Fibroblast of pulmonary artery (primary cell): ENCODE measurements around the gene TCP10L.
"Not testable (repeated sequence)": the region's sequence is repeated elsewhere in the genome, so short reads cannot be mapped to it uniquely, and the experiment has no call there.

Source experiments
- DNase-seq: peaks from one replicate; pipeline ENCODE4 v3.0.0-alpha.2; 2010; ENCODE audit warnings: low read depth
- H3K4me3 ChIP-seq: replicated peaks from 2 replicates; pipeline ENCODE4 v1.5.1; 2011; ENCODE audit warnings: low read depth, mild to moderate bottlenecking, control low read depth, low read length, moderate library complexity
- CTCF ChIP-seq: IDR thresholded peaks from 2 replicates; pipeline ENCODE4 v1.5.1; 2011; ENCODE audit warnings: mild to moderate bottlenecking, control low read depth, low read length, inconsistent platforms; ENCODE audit errors: missing control alignments

TCP10L gene

GRCh38 chr21:32533611-32534010 lies 51.7 kb downstream of the TCP10L start:
- H3K4me3 ChIP-seq: no peak overlapping the region
- TF ChIP-seq CTCF: no peak
- no peak for DNase-seq

GRCh38 chr21:32533053-32533452 lies 52.3 kb downstream of the TCP10L start:
- H3K4me3 ChIP-seq: no peak overlapping the region
- TF ChIP-seq CTCF: no peak
- DNase-seq: no peak

GRCh38 chr21:32532636-32533035 lies 52.7 kb downstream of the TCP10L start:
- DNase-seq: no peak
- TF ChIP-seq CTCF: no peak
- H3K4me3 ChIP-seq: no peak overlapping the region

- DNase-seq, H3K4me3 ChIP-seq: not testable (repeated sequence)
Observed at GRCh38 chr21:32531561-32531960, 53.8 kb downstream of the TCP10L start.

- DNase-seq: not testable (repeated sequence)
Observed at GRCh38 chr21:32530809-32531208, 54.5 kb downstream of the TCP10L start.

GRCh38 chr21:32529679-32530078 lies 55.6 kb downstream of the TCP10L start:
- no peak for DNase-seq
- H3K4me3 ChIP-seq: no peak overlapping the region
- TF ChIP-seq CTCF: no peak

More at GRCh38 chr21:32530809-32531208, 54.5 kb downstream of the TCP10L start:
- H3K4me3 ChIP-seq: not testable (repeated sequence)

- no peak for TF ChIP-seq CTCF
- DNase-seq: no peak
- no peak overlapping the region for H3K4me3 ChIP-seq
Observed at GRCh38 chr21:32525282-32525681, 60.0 kb downstream of the TCP10L start.

GRCh38 chr21:32523988-32524719 lies 61.2 kb downstream of the TCP10L start:
- no peak overlapping the region for H3K4me3 ChIP-seq
- no peak for TF ChIP-seq CTCF
- peak; percentile 96 for DNase-seq
